Vagina (tissue), 2 donors: ENCODE data around the gene WIZ. TPM values are rescaled to one million over a fixed set of nuclear protein-coding genes. Genes with fewer than 3 reads are reported as not detected.
A peak's percentile ranks its signal among the peaks of the same experiment; 100 is the strongest.

Experiments
- DNase-seq, 2 donors: peaks; one replicate each; pipeline ENCODE4 v3.0.0-alpha.2; 2017; ENCODE audit errors: extremely low spot score in 2 of 2
- H3K27ac ChIP-seq: fragments of 200-600 bp; sonication (generic); one replicate; pipeline ENCODE4 v1.5.1; 2019
- H3K27me3 ChIP-seq: fragments of 200-600 bp; sonication (generic); one replicate; pipeline ENCODE4 v1.5.1; 2019
- H3K36me3 ChIP-seq, 2 donors: fragments of 200-600 bp; sonication (generic); one replicate each; pipeline ENCODE4 v1.5.1; 2017 to 2019
- H3K4me1 ChIP-seq: fragments of 200-600 bp; sonication (generic); one replicate; pipeline ENCODE4 v1.5.1; 2019
- H3K4me3 ChIP-seq, 2 donors: fragments of 200-600 bp; sonication (generic); 1 replicate in 1 of 2; 2 replicates in 1 of 2; pipeline ENCODE4 v1.5.1; 2016 to 2019
- H3K9me3 ChIP-seq: fragments of 200-600 bp; sonication (generic); one replicate; pipeline ENCODE4 v1.5.1; 2019
- CTCF ChIP-seq, 3 experiments: fragments of 450-650 bp in 2 of 3; fragments of 200-600 bp in 1 of 3; sonication (generic) in 1 of 3; IDR thresholded peaks; one replicate each; pipeline ENCODE4 v1.5.1; 2017 to 2019; ENCODE audit warnings: antibody characterized with exemption in 3 of 3, mild to moderate bottlenecking in 2 of 3, moderate library complexity in 2 of 3
- POLR2A ChIP-seq, 2 donors: fragments of 450-650 bp; IDR thresholded peaks; one replicate each; pipeline ENCODE4 v1.6.1; 2017; ENCODE audit warnings: antibody characterized with exemption in 2 of 2, mild to moderate bottlenecking in 2 of 2, moderate library complexity in 2 of 2
- POLR2AphosphoS5 ChIP-seq, 2 donors: sonication (generic); formaldehyde crosslinking; IDR thresholded peaks; one replicate each; pipeline ENCODE4 v1.9.0; 2017; ENCODE audit warnings: antibody characterized with exemption in 2 of 2, mild to moderate bottlenecking in 2 of 2, low read depth in 1 of 2; ENCODE audit not compliant: insufficient read depth in 1 of 2
- intact Hi-C: fragments of 100-400 bp; cut with DNase I; formaldehyde crosslinking; loops from one replicate; pipeline ENCODE4 v1.15.1; 2023
- total RNA-seq: library from RNA; depleted of rRNA; stranded (reverse); fragments of >200 nt; gene quantifications from one replicate; pipeline ENCODE4 v1.2.3, GENCODE V29; 2016

Gene WIZ
- total RNA-seq, 1 donor from 2014 or later, result 44.4 TPM

- peak within 1 kb of the TSS; percentile 95 for H3K27ac ChIP-seq
- TF ChIP-seq POLR2A (IDR thresholded peaks at IDR 0.05) (peak in 1 of 2 donors; percentile 67), POLR2AphosphoS5 (IDR thresholded peaks at IDR 0.05; ENCODE audit: insufficient read depth in 1 of 2, low read depth in 1 of 2) (peak; percentile 53 to 88), CTCF (IDR thresholded peaks at IDR 0.05) (no peak)
- H3K9me3 ChIP-seq, result no peaks in the 10 kb centered on the region
- H3K36me3 ChIP-seq, result no peaks in the 10 kb centered on the region
- H3K27me3 ChIP-seq, result no peaks in the 10 kb centered on the region
- intact Hi-C loops, result loop anchor here (5.0 kb wide), 1 partner anchor 58 kb away; no protein-coding TSS in a partner anchor
- DNase-seq, result peak in 1 of 2 donors; percentile 99
- H3K4me1 ChIP-seq, result peaks cover 50% of the 10 kb centered on the region
- H3K4me3 ChIP-seq, result peak within 1 kb of the TSS; percentile 98 to 100
These were observed 70.4 kb downstream of the WIZ start, which contains the start of gene AKAP8 for GRCh38 chr19:15379083-15379998. Gene AKAP8, minus strand, starts transcription at chr19:15379787. Its CDS starts 56 bp downstream, at chr19:15379731.

GRCh38 chr19:15378534-15379082 lies 71.1 kb downstream of the WIZ start:
- Histone ChIP-seq H3K36me3 (no peaks in the 10 kb centered on the region), H3K9me3 (no peaks in the 10 kb centered on the region), H3K27me3 (no peaks in the 10 kb centered on the region), H3K27ac (peak overlapping the region; percentile 95), H3K4me1 (peaks cover 57% of the 10 kb centered on the region), H3K4me3 (peak overlapping the region; percentile 98 to 100)
- intact Hi-C loops, result loop anchor here (5.0 kb wide), 1 partner anchor 59 kb away; no protein-coding TSS in a partner anchor
- TF ChIP-seq POLR2AphosphoS5 (IDR thresholded peaks at IDR 0.05; ENCODE audit: insufficient read depth in 1 of 2, low read depth in 1 of 2) (peak in 1 of 2 donors; percentile 21), CTCF (IDR thresholded peaks at IDR 0.05) (no peak), POLR2A (IDR thresholded peaks at IDR 0.05) (no peak)
- no peak for DNase-seq

- H3K9me3 ChIP-seq, result no peaks in the 10 kb centered on the region
- peaks cover 0 to 34% of the 10 kb centered on the region in 2 donors for H3K36me3 ChIP-seq
- peaks cover 50% of the 10 kb centered on the region for H3K4me1 ChIP-seq
- H3K4me3 ChIP-seq, result no peak overlapping the region
- no peak for TF ChIP-seq POLR2AphosphoS5 (IDR thresholded peaks at IDR 0.05; ENCODE audit: insufficient read depth in 1 of 2, low read depth in 1 of 2)
- TF ChIP-seq POLR2A (IDR thresholded peaks at IDR 0.05), result no peak
- no peak for TF ChIP-seq CTCF (IDR thresholded peaks at IDR 0.05)
- no peaks in the 10 kb centered on the region for H3K27me3 ChIP-seq
- intact Hi-C loops, result loop anchor here (5.0 kb wide), 1 partner anchor 62 kb away; no protein-coding TSS in a partner anchor
- no peak for DNase-seq
- no peak overlapping the region for H3K27ac ChIP-seq
These were observed 74.8 kb downstream of the WIZ start for GRCh38 chr19:15374796-15375440.

- Histone ChIP-seq H3K4me1 (peaks cover 50% of the 10 kb centered on the region), H3K4me3 (no peak overlapping the region), H3K9me3 (no peaks in the 10 kb centered on the region), H3K27ac (no peak overlapping the region), H3K27me3 (no peaks in the 10 kb centered on the region), H3K36me3 (peaks cover 0 to 41% of the 10 kb centered on the region in 2 donors)
- intact Hi-C loops, result no loop called here
- TF ChIP-seq POLR2AphosphoS5 (IDR thresholded peaks at IDR 0.05; ENCODE audit: insufficient read depth in 1 of 2, low read depth in 1 of 2) (no peak), CTCF (IDR thresholded peaks at IDR 0.05) (no peak), POLR2A (IDR thresholded peaks at IDR 0.05) (no peak)
- DNase-seq, result no peak
These were observed 75.6 kb downstream of the WIZ start for GRCh38 chr19:15374105-15374651.
